IMR-90 (cell line): ENCODE data around the gene KLHL2.

Experiments used
- POLR2A ChIP-seq: IDR thresholded peaks from 2 replicates; pipeline ENCODE4 v1.6.1; 2012; ENCODE audit warnings: mild to moderate bottlenecking, low read depth, low read length
- RAD21 ChIP-seq: IDR thresholded peaks from 2 replicates; pipeline ENCODE4 v1.6.1; 2012; ENCODE audit warnings: low read length, improper control_type of control experiment
- TF ChIP-seq, protein P1 (sequence below): conservative IDR thresholded peaks from 2 replicates; pipeline ENCODE4 v1.5.1; 2012; ENCODE audit warnings: mild to moderate bottlenecking, low read depth, low read length, improper control_type of control experiment
- TF ChIP-seq, protein P2 (sequence below): fragments of 150-350 bp; IDR thresholded peaks from 2 replicates; pipeline ENCODE4 v1.6.1; 2017; ENCODE audit warnings: mild to moderate bottlenecking, antibody characterized with exemption, low read length, low read depth

DNA sequence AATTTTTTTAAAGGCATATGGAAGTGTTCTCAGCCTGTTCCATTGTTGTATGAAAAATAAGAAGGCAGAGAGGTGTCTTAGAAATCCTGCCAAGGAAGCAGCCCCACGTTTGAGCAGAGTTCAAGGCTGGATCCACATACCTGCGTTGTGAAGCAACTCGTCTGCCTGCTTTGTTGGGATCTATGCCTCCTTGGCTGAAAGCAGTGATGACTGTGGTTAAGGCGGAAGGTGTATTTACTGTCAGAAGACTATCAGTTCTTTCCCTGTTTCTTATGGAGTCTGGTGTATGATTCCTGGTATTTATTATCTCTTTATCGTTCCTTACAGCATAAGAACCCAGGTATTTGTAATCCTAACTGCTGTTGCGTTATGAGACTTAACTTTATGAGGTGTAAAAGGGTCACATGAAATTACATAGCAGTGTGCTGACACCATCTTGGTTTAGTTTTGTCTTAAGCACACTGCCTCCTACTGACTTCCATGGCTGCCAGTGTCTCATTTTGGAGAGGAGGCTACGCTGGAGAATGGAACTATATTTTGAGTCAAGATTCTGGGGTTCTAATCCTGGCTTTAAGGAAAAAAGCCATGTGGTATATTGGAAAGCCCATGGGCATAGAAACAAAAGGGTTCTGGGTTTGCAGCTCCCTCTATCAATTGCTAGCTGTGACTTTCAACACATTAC, 117.0 kb downstream of the KLHL2 start:
- TF ChIP-seq, protein P1, sequence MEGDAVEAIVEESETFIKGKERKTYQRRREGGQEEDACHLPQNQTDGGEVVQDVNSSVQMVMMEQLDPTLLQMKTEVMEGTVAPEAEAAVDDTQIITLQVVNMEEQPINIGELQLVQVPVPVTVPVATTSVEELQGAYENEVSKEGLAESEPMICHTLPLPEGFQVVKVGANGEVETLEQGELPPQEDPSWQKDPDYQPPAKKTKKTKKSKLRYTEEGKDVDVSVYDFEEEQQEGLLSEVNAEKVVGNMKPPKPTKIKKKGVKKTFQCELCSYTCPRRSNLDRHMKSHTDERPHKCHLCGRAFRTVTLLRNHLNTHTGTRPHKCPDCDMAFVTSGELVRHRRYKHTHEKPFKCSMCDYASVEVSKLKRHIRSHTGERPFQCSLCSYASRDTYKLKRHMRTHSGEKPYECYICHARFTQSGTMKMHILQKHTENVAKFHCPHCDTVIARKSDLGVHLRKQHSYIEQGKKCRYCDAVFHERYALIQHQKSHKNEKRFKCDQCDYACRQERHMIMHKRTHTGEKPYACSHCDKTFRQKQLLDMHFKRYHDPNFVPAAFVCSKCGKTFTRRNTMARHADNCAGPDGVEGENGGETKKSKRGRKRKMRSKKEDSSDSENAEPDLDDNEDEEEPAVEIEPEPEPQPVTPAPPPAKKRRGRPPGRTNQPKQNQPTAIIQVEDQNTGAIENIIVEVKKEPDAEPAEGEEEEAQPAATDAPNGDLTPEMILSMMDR = no peak
- no peak for TF ChIP-seq POLR2A
- TF ChIP-seq, protein P2, sequence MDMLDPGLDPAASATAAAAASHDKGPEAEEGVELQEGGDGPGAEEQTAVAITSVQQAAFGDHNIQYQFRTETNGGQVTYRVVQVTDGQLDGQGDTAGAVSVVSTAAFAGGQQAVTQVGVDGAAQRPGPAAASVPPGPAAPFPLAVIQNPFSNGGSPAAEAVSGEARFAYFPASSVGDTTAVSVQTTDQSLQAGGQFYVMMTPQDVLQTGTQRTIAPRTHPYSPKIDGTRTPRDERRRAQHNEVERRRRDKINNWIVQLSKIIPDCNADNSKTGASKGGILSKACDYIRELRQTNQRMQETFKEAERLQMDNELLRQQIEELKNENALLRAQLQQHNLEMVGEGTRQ = no peak
- no peak for TF ChIP-seq RAD21
